CD14-positive monocyte (primary cell): Measurements from ENCODE around the gene SLC35F6. TPM values are rescaled to one million over a fixed set of nuclear protein-coding genes. Genes with fewer than 3 reads are reported as not detected.

Source experiments
- DNase-seq, 3 donors: peaks; one replicate each; pipeline ENCODE4 v3.0.0-alpha.2; 2011 to 2022
- H2AFZ ChIP-seq: 2 replicates; pipeline ENCODE4 v1.6.0; 2012; ENCODE audit warnings: mild to moderate bottlenecking, low read depth, low read length, inconsistent platforms; ENCODE audit not compliant: insufficient read depth, poor library complexity, severe bottlenecking
- H3K27ac ChIP-seq, 2 donors: 1 replicate in 1 of 2; 2 replicates in 1 of 2; pipeline ENCODE4 v1.5.1; 2012 to 2013; ENCODE audit warnings: low read length in 2 of 2, control low read depth in 1 of 2, inconsistent platforms in 1 of 2, low read depth in 1 of 2, mild to moderate bottlenecking in 1 of 2
- H3K27me3 ChIP-seq, 2 donors: one replicate each; pipeline versions ENCODE4 v1.6.0 to v1.6.1; 2011 to 2013; ENCODE audit warnings: low read length in 2 of 2; ENCODE audit not compliant: control insufficient read depth in 2 of 2, insufficient read depth in 2 of 2
- H3K36me3 ChIP-seq, 2 donors: replicated peaks in 1 of 2; 1 replicate in 1 of 2; 2 replicates in 1 of 2; pipeline versions ENCODE4 v1.5.1 to v1.6.1; 2012 to 2013; ENCODE audit warnings: low read length in 2 of 2, control low read depth in 1 of 2, inconsistent platforms in 1 of 2, mild to moderate bottlenecking in 1 of 2; ENCODE audit not compliant: insufficient read depth in 2 of 2, control insufficient read depth in 1 of 2
- H3K4me1 ChIP-seq, 2 donors: 1 replicate in 1 of 2; 2 replicates in 1 of 2; pipeline versions ENCODE4 v1.5.1 to v1.6.1; 2012 to 2013; ENCODE audit warnings: low read length in 2 of 2, control low read depth in 1 of 2, inconsistent platforms in 1 of 2, mild to moderate bottlenecking in 1 of 2, moderate library complexity in 1 of 2; ENCODE audit not compliant: insufficient read depth in 2 of 2, control insufficient read depth in 1 of 2
- H3K4me2 ChIP-seq: replicated peaks from 2 replicates; pipeline ENCODE3; 2012; ENCODE audit warnings: low read length, moderate library complexity, mild to moderate bottlenecking; ENCODE audit not compliant: poor library complexity, severe bottlenecking; ENCODE audit errors: extremely low read depth
- H3K4me3 ChIP-seq, 3 experiments: fragments of 200-600 bp in 1 of 3; sonication (generic) in 1 of 3; replicated peaks in 1 of 3; 1 replicate in 2 of 3; 2 replicates in 1 of 3; pipeline ENCODE4 v1.5.1; 2011 to 2013; ENCODE audit warnings: low read length in 3 of 3, mild to moderate bottlenecking in 3 of 3, control low read depth in 2 of 3, low read depth in 2 of 3, inconsistent platforms in 1 of 3, moderate library complexity in 1 of 3
- H3K79me2 ChIP-seq: 2 replicates; pipeline ENCODE4 v1.6.0; 2012; ENCODE audit warnings: mild to moderate bottlenecking, control low read depth, inconsistent platforms, low read length, moderate library complexity; ENCODE audit not compliant: insufficient read depth
- H3K9ac ChIP-seq: 2 replicates; pipeline ENCODE4 v1.6.0; 2017; ENCODE audit warnings: low read length, mild to moderate bottlenecking; ENCODE audit not compliant: insufficient read depth, poor library complexity, severe bottlenecking
- H3K9me3 ChIP-seq, 2 donors: replicated peaks in 1 of 2; 1 replicate in 1 of 2; 2 replicates in 1 of 2; pipeline versions ENCODE4 v1.5.1 to v1.6.1; 2012 to 2013; ENCODE audit warnings: low read length in 2 of 2, control low read depth in 1 of 2; ENCODE audit not compliant: control insufficient read depth in 1 of 2, insufficient read depth in 1 of 2
- H4K20me1 ChIP-seq: 2 replicates; pipeline ENCODE4 v1.6.0; 2012; ENCODE audit warnings: mild to moderate bottlenecking, low read length, control low read depth, moderate library complexity; ENCODE audit not compliant: insufficient read depth
- H3K27ac Mint-ChIP-seq, 7 donors: one replicate each; pipeline ENCODE4 v1.8.0; 2020; ENCODE audit warnings: mild to moderate bottlenecking in 7 of 7, mixed read lengths in 7 of 7, moderate library complexity in 6 of 7, inconsistent platforms in 2 of 7
- H3K27me3 Mint-ChIP-seq, 3 donors: one replicate each; pipeline ENCODE4 v1.8.0; 2021 to 2022; ENCODE audit warnings: low read depth in 3 of 3, mild to moderate bottlenecking in 3 of 3, mixed read lengths in 3 of 3, moderate library complexity in 3 of 3, inconsistent platforms in 1 of 3
- H3K36me3 Mint-ChIP-seq, 2 donors: one replicate each; pipeline ENCODE4 v1.8.0; 2020; ENCODE audit warnings: mixed read lengths in 2 of 2, inconsistent platforms in 1 of 2, mild to moderate bottlenecking in 1 of 2
- H3K4me1 Mint-ChIP-seq: one replicate; pipeline ENCODE4 v1.8.0; 2020; ENCODE audit warnings: mild to moderate bottlenecking, mixed read lengths
- H3K4me3 Mint-ChIP-seq, 2 donors: one replicate each; pipeline ENCODE4 v1.8.0; 2020; ENCODE audit warnings: mild to moderate bottlenecking in 2 of 2, mixed read lengths in 2 of 2, moderate library complexity in 1 of 2
- H3K9me3 Mint-ChIP-seq, 7 donors: one replicate each; pipeline ENCODE4 v1.8.0; 2020 to 2022; ENCODE audit warnings: mixed read lengths in 7 of 7, mild to moderate bottlenecking in 6 of 7, moderate library complexity in 6 of 7, inconsistent platforms in 2 of 7
- WGBS: methylation state at CpG from one replicate; pipeline ENCODE4 v1.1.5; 2013; ENCODE audit warnings: missing lambda C conversion rate; ENCODE audit not compliant: insufficient coverage; 5-methylcytosine and 5-hydroxymethylcytosine counted together
- intact Hi-C, 2 donors: fragments of 100-400 bp; cut with micrococcal nuclease; formaldehyde crosslinking; loops; one replicate each; pipeline versions ENCODE4 v1.15.0 to v1.15.1; 2023
- polyA plus RNA-seq, 3 donors: library from polyadenylated mRNA; depleted of rRNA in 1 of 3; unstranded in 2 of 3; stranded (reverse) in 1 of 3; fragments of 300-500 nt in 2 of 3; fragments of >200 nt in 1 of 3; fragmentation: Illumina TruSeq in 2 of 3; gene quantifications; 1 replicate in 2 of 3; 2 replicates in 1 of 3; pipeline ENCODE4 v1.2.3, GENCODE V29; 2012 to 2021
- TF ChIP-seq, protein P1 (sequence below): fragments of 200-600 bp; IDR thresholded peaks from one replicate; pipeline ENCODE4 v1.8.0; 2022; ENCODE audit warnings: antibody characterized with exemption, mild to moderate bottlenecking

The SLC35F6 gene
- polyA plus RNA-seq, 3 donors, result 11.3 to 22.2 (median 15.1) TPM

DNA sequence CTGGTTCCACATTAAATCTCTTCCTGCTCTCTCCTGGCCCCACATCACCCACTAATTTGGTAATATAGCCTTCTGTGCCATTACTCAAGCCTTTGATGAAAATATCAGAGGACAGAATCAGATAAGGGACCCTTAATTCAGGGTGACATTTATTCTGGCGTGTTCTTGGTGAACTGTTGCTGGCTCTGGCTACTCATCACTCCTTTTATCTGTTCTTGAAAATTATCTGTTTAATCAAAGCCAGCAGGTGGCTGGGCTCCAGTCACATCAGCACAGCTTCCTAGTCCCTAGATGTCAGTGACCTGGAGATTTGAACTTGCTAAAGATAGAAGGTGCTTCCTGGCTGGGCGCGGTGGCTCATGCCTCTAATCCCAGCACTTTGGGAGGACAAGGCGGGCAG lies 26.9 kb upstream of the SLC35F6 start:
- Mint-ChIP-seq H3K9me3 (peaks cover 0 to 4% (median 0%) of the 10 kb centered on the region in 7 donors), H3K27ac (no peak overlapping the region), H3K27me3 (peaks cover 17 to 23% (median 22%) of the 10 kb centered on the region in 3 donors), H3K4me3 (no peak overlapping the region), H3K36me3 (no peaks in the 10 kb centered on the region), H3K4me1 (no peaks in the 10 kb centered on the region)
- no peak overlapping the region for H3K27ac ChIP-seq
- no peak overlapping the region for H3K4me2 ChIP-seq
- H3K79me2 ChIP-seq, result no peaks in the 10 kb centered on the region
- no peaks in the 10 kb centered on the region for H3K4me1 ChIP-seq
- H3K4me3 ChIP-seq, result no peak overlapping the region
- no peak overlapping the region for H2AFZ ChIP-seq
- no peaks in the 10 kb centered on the region for H3K27me3 ChIP-seq
- WGBS, result 100% methylated on average over 3 of the region's 4 CpGs
- no peaks in the 10 kb centered on the region for H3K9me3 ChIP-seq
- no peak overlapping the region for H3K9ac ChIP-seq
- intact Hi-C loops, result no loop called here
- DNase-seq, result no peak
- TF ChIP-seq, protein P1, sequence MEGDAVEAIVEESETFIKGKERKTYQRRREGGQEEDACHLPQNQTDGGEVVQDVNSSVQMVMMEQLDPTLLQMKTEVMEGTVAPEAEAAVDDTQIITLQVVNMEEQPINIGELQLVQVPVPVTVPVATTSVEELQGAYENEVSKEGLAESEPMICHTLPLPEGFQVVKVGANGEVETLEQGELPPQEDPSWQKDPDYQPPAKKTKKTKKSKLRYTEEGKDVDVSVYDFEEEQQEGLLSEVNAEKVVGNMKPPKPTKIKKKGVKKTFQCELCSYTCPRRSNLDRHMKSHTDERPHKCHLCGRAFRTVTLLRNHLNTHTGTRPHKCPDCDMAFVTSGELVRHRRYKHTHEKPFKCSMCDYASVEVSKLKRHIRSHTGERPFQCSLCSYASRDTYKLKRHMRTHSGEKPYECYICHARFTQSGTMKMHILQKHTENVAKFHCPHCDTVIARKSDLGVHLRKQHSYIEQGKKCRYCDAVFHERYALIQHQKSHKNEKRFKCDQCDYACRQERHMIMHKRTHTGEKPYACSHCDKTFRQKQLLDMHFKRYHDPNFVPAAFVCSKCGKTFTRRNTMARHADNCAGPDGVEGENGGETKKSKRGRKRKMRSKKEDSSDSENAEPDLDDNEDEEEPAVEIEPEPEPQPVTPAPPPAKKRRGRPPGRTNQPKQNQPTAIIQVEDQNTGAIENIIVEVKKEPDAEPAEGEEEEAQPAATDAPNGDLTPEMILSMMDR, result no peak
- H3K36me3 ChIP-seq, result no peaks in the 10 kb centered on the region
- H4K20me1 ChIP-seq, result no peaks in the 10 kb centered on the region

DNA sequence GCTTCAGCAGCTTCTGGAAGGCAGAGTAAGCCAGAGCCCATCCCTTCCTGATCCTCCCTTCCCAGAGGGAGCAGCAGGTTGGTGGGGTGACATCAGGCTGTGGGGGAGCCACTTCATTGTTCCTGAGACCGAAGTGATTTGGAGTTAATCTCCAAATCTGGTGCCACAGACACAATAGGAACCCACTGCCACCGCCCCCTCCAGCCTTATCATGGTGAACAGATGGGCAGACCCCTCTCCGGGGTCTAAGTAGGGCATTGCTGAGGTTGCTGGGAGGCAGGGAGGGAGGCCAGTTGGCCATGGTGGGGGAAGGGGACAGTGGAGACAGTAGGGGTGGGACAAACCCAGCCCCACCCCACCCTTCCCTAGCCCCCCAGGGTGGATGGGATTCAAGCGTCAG lies 25.6 kb upstream of the SLC35F6 start:
- H3K9ac ChIP-seq, result no peak overlapping the region
- Mint-ChIP-seq H3K4me3 (no peak overlapping the region), H3K27me3 (peaks cover 18 to 21% (median 18%) of the 10 kb centered on the region in 3 donors), H3K4me1 (no peaks in the 10 kb centered on the region), H3K9me3 (peaks cover 0 to 4% (median 0%) of the 10 kb centered on the region in 7 donors), H3K27ac (no peak overlapping the region), H3K36me3 (no peaks in the 10 kb centered on the region)
- H3K27me3 ChIP-seq, result no peaks in the 10 kb centered on the region
- H3K27ac ChIP-seq, result no peak overlapping the region
- intact Hi-C loops, result no loop called here
- H3K4me2 ChIP-seq, result no peak overlapping the region
- no peaks in the 10 kb centered on the region for H4K20me1 ChIP-seq
- no peaks in the 10 kb centered on the region for H3K79me2 ChIP-seq
- H3K9me3 ChIP-seq, result no peaks in the 10 kb centered on the region
- H2AFZ ChIP-seq, result no peak overlapping the region
- no peaks in the 10 kb centered on the region for H3K36me3 ChIP-seq
- DNase-seq, result no peak
- TF ChIP-seq, protein P1, result no peak
- WGBS, result 83% methylated on average over 1 of the region's 4 CpGs
- no peak overlapping the region for H3K4me3 ChIP-seq
- H3K4me1 ChIP-seq, result no peaks in the 10 kb centered on the region
